GM12878 (cell line): Measurements from ENCODE around the gene MAFG. TPM values are rescaled to one million over a fixed set of nuclear protein-coding genes. Genes with fewer than 3 reads are reported as not detected.

Experiments used
- CHD4 ChIP-seq: fragments of 200-600 bp; sonication (generic); IDR thresholded peaks from 2 replicates; pipeline ENCODE4 v1.6.1; 2016; ENCODE audit warnings: mild to moderate bottlenecking
- ESRRA ChIP-seq: IDR thresholded peaks from 2 replicates; pipeline ENCODE4 v1.6.1; 2012; ENCODE audit warnings: mild to moderate bottlenecking, low read length, improper control_type of control experiment
- GABPA ChIP-seq: IDR thresholded peaks from 2 replicates; pipeline ENCODE4 v1.6.1; 2014; ENCODE audit warnings: antibody characterized with exemption, low read depth, mild to moderate bottlenecking, inconsistent platforms
- HDGF ChIP-seq: fragments of 450-650 bp; IDR thresholded peaks from 2 replicates; pipeline ENCODE4 v1.6.1; 2016; ENCODE audit warnings: antibody characterized with exemption
- JUND ChIP-seq: IDR thresholded peaks from 2 replicates; pipeline ENCODE4 v1.6.1; 2012; ENCODE audit warnings: low read depth, mild to moderate bottlenecking, low read length, improper control_type of control experiment, moderate library complexity
- MEF2A ChIP-seq: IDR thresholded peaks from 2 replicates; pipeline ENCODE4 v1.6.1; 2011; ENCODE audit warnings: low read depth, mild to moderate bottlenecking, low read length, moderate library complexity; ENCODE audit not compliant: insufficient read depth
- NFYA ChIP-seq: IDR thresholded peaks from 2 replicates; pipeline ENCODE4 v1.6.1; 2011; ENCODE audit warnings: low read depth, mild to moderate bottlenecking, low read length, improper control_type of control experiment, borderline replicate concordance
- PBX3 ChIP-seq: IDR thresholded peaks from 2 replicates; pipeline ENCODE4 v1.6.1; 2011; ENCODE audit warnings: mild to moderate bottlenecking, low read depth, low read length, moderate library complexity; ENCODE audit not compliant: insufficient replicate concordance
- SRF ChIP-seq, 2 experiments: IDR thresholded peaks; 2 replicates each; pipeline ENCODE4 v1.6.1; 2011; ENCODE audit warnings: low read depth in 2 of 2, low read length in 2 of 2, mild to moderate bottlenecking in 1 of 2, moderate library complexity in 1 of 2
- USF1 ChIP-seq: IDR thresholded peaks from 2 replicates; pipeline ENCODE4 v1.6.1; 2011; ENCODE audit warnings: borderline replicate concordance, low read depth, mild to moderate bottlenecking, moderate library complexity, mixed read lengths, low read length; ENCODE audit not compliant: insufficient read depth; ENCODE audit errors: extremely low read length
- ZNF592 ChIP-seq: fragments of 450-650 bp; IDR thresholded peaks from 2 replicates; pipeline ENCODE4 v1.6.1; 2017; ENCODE audit warnings: mild to moderate bottlenecking, moderate library complexity
- polyA plus RNA-seq, 11 experiments: library from polyadenylated mRNA; depleted of rRNA in 4 of 11; unstranded in 6 of 11; stranded (reverse) in 5 of 11; fragments of >200 nt; fragmentation: Nextera tagmentation in 4 of 11; fragmentation: Illumina TruSeq in 1 of 11; extraction: Ambion mirVana in 4 of 11; extraction: Trizol in 1 of 11; gene quantifications; 1 replicate in 1 of 11; 2 replicates in 10 of 11; pipeline versions ENCODE4 v1.2.1 to v1.2.3, GENCODE V29; 2011 to 2016; ENCODE audit warnings: inconsistent platforms in 2 of 11, missing spikeins in 2 of 11, low read depth in 1 of 11
- total RNA-seq, 4 experiments: library from RNA; depleted of rRNA in 3 of 4; stranded (reverse); fragments of >200 nt in 3 of 4; fragmentation: Illumina TruSeq in 1 of 4; extraction: Trizol in 1 of 4; gene quantifications; 2 replicates each; pipeline versions ENCODE4 v1.2.1 to v1.2.3, GENCODE V29; 2013 to 2021
- TF ChIP-seq, protein P1 (sequence below): fragments of 450-650 bp; IDR thresholded peaks from 2 replicates; pipeline ENCODE4 v1.6.1; 2017; ENCODE audit warnings: mild to moderate bottlenecking, moderate library complexity
- TF ChIP-seq, protein P2 (sequence below), 3 experiments: IDR thresholded peaks in 2 of 3; conservative IDR thresholded peaks in 1 of 3; 2 replicates each; pipeline ENCODE4 v1.5.1; 2011; ENCODE audit warnings: low read depth in 3 of 3, low read length in 3 of 3, mild to moderate bottlenecking in 3 of 3, control low read depth in 2 of 3, moderate library complexity in 2 of 3, inconsistent platforms in 1 of 3, mixed read lengths in 1 of 3; ENCODE audit not compliant: control insufficient read depth in 2 of 3, insufficient read depth in 1 of 3; ENCODE audit errors: extremely low read depth in 1 of 3

The MAFG gene
- total and polyA plus RNA-seq, 10 of the 15 experiments (the other 5 are each of a cell fraction or from before 2014, with no cell fraction given): 0.48 to 20.1 (median 7.6) TPM

DNA sequence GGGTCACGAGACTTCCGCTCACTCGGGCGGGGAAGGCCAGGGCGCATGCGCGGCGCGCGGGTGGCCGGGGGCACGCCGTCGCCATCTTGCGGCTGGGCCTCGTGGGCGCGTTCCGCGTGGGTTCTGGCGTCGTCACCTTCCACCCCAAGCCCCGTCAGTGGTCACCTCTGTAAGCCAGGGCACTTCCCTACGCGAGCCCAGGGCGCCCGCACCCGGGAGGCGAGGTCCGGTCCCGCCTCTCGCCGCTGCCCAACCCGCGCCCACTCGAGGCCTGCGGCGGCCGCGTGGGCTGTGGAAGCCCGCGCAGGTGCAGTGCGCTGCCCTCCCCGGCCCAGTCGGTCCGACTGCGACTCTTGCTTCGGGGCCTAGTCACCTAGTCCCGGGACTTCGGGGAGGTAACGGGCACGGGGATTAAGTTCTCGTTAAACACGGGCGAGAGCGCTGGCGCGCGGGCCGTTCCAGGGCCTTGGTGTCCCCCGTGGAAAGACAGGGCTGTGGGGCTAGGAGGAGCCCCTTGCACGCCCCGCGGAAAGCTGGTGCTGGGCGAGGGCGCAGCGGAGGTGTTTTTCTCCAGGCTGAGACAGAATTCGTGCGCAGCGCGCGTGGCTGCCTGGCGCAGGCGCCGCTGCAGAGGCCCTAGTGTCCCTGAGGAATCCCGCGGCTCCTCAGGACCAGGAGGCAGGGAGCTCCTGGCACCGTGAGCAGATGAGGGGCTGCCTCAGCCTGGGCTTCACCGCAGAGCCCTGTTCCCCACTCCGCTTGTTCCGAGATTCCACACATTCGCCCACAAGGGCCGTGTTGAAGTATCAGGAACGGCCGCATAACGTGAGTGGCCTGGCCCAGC, 55.9 kb downstream of the MAFG start (continued):
- TF ChIP-seq, protein P1, sequence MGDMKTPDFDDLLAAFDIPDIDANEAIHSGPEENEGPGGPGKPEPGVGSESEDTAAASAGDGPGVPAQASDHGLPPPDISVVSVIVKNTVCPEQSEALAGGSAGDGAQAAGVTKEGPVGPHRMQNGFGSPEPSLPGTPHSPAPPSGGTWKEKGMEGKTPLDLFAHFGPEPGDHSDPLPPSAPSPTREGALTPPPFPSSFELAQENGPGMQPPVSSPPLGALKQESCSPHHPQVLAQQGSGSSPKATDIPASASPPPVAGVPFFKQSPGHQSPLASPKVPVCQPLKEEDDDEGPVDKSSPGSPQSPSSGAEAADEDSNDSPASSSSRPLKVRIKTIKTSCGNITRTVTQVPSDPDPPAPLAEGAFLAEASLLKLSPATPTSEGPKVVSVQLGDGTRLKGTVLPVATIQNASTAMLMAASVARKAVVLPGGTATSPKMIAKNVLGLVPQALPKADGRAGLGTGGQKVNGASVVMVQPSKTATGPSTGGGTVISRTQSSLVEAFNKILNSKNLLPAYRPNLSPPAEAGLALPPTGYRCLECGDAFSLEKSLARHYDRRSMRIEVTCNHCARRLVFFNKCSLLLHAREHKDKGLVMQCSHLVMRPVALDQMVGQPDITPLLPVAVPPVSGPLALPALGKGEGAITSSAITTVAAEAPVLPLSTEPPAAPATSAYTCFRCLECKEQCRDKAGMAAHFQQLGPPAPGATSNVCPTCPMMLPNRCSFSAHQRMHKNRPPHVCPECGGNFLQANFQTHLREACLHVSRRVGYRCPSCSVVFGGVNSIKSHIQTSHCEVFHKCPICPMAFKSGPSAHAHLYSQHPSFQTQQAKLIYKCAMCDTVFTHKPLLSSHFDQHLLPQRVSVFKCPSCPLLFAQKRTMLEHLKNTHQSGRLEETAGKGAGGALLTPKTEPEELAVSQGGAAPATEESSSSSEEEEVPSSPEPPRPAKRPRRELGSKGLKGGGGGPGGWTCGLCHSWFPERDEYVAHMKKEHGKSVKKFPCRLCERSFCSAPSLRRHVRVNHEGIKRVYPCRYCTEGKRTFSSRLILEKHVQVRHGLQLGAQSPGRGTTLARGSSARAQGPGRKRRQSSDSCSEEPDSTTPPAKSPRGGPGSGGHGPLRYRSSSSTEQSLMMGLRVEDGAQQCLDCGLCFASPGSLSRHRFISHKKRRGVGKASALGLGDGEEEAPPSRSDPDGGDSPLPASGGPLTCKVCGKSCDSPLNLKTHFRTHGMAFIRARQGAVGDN: peak; percentile 96
- no peak for TF ChIP-seq GABPA
- TF ChIP-seq MEF2A: no peak
- TF ChIP-seq JUND: no peak
- TF ChIP-seq ZNF592: peak; percentile 77; the same call in 1 of the 2 replicates
- TF ChIP-seq ESRRA: no peak
- no peak for TF ChIP-seq SRF (IDR thresholded peaks at IDR 0.05; ENCODE audit: low read depth in 2 of 2, low read length in 2 of 2)
- TF ChIP-seq NFYA: no peak
- TF ChIP-seq, protein P2, sequence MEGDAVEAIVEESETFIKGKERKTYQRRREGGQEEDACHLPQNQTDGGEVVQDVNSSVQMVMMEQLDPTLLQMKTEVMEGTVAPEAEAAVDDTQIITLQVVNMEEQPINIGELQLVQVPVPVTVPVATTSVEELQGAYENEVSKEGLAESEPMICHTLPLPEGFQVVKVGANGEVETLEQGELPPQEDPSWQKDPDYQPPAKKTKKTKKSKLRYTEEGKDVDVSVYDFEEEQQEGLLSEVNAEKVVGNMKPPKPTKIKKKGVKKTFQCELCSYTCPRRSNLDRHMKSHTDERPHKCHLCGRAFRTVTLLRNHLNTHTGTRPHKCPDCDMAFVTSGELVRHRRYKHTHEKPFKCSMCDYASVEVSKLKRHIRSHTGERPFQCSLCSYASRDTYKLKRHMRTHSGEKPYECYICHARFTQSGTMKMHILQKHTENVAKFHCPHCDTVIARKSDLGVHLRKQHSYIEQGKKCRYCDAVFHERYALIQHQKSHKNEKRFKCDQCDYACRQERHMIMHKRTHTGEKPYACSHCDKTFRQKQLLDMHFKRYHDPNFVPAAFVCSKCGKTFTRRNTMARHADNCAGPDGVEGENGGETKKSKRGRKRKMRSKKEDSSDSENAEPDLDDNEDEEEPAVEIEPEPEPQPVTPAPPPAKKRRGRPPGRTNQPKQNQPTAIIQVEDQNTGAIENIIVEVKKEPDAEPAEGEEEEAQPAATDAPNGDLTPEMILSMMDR (IDR thresholded peaks at IDR 0.05 in 2 of 3, conservative IDR thresholded peaks at IDR 0.05 in 1 of 3; ENCODE audit: control insufficient read depth in 2 of 3, extremely low read depth in 1 of 3, insufficient read depth in 1 of 3, low read depth in 3 of 3, low read length in 3 of 3): peak in 2 of 3 experiments; percentile 30 to 45; a peak in 3 of 6 replicates
- TF ChIP-seq USF1: peak; percentile 84
- TF ChIP-seq HDGF: peak; percentile 60; the same call in 1 of the 2 replicates
- no peak for TF ChIP-seq PBX3
- TF ChIP-seq CHD4: no peak; the same call in 1 of the 2 replicates
